ENCODE data around the gene MYO1D.
"Not testable (repeated sequence)": the region's sequence is repeated elsewhere in the genome, so short reads cannot be mapped to it uniquely, and the experiment has no call there.

Gene MYO1D

DNA sequence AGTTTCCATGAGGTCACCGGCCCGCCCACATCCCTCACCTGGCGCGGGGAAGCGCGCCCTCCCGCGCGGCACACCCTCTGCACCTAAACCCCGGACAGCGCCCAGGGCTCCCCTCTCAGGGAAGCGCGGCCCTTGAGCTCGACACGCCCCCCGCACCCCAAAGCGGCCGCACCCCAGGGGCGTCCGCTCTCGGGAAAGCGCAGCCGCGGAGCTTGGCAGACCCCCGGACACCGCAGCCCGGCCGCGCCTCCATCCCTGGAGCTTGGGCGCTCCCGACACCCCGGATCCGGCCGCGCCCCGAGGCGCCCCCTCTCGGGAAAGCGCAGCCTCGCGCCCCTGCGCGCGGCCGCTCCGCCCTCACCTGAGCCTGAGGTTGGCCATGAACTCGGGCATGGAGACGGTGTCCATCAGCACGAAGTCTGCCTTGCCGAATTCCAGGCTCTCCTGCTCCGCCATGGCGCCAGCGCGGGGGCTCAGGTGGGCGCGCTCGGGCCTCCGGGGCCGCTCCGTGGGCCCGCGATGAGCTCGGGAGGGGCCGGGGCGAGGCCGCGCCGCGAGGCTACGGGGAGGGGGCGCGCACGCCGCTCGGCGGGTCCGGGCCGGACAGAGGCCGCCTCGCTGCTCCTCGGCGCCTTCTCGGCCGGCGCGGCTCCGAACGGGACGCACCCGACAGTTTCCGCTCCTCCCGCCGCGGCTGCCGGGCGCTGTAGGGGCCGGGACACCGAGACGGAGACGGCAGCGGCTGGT, at the start of gene MYO1D:
TSS of gene MYO1D (minus strand) at position 708 of the 747 bp plus-strand sequence. CDS start at position 456, 252 bp downstream.
- DNase-seq (ENCODE audit: low spot score) = peak; percentile 36

DNA sequence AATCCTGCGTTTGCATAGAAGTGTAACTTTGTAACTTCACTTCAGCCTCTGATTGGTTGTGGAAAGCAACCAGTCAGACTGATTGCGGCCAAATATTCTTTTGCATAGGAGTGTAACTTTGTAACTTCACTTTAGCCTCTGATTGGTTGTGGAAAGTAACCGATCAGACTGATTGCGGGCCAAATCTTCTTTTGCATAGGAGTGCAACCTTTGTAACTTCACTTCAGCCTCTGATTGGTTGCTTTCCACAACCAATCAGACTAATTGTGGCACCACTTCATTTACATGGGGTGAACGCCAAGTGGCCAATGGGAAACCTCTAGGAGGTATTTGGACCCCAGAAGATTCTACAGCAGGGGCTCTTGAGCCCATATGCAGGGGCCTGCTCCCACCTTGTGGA, 49.3 kb upstream of the MYO1D start:
- no peak for DNase-seq (ENCODE audit: low spot score)

GRCh38 chr17:32923905-32924304, 47.0 kb upstream of the MYO1D start:
- DNase-seq (ENCODE audit: low spot score) = not testable (repeated sequence)

DNA sequence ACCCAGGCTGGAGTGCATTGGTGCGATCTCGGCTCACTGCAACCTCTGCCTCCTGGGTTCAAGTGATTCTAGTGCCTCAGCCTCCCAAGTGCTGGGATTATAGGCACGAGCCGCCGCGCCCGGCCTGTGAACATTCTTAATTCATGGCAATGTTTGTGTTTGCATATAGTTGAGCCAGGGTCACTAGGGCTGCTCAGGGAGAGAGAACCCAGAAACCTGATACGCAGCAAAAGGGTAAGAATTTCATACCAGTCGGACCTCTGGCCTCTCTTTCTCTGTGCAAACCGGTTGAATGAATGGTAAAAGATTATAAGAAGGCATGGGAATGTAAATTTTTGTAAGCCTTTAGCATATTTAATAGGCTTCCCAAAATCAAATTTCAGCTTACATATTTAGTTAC, 44.1 kb upstream of the MYO1D start:
- DNase-seq (ENCODE audit: low spot score) = no peak

DNA sequence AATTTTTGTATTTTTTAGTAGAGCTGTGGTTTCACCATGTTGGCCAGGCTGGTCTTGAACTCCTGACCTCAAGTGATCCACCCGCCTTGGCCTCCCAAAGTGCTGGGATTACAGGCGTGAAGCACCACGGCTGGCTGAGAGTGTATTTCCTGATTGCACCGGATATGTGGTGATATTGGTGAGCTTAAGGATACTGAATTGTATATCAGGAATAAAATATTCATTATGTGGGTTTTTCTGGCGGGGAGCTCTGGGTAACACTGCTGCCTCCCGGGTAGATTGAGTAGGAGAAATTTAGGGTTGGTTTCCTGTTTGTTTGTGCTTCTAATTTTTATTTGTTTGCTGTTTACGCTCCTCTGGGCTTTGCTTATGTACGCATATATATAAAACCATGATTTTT, 43.4 kb upstream of the MYO1D start:
- DNase-seq (ENCODE audit: low spot score) = no peak

DNA sequence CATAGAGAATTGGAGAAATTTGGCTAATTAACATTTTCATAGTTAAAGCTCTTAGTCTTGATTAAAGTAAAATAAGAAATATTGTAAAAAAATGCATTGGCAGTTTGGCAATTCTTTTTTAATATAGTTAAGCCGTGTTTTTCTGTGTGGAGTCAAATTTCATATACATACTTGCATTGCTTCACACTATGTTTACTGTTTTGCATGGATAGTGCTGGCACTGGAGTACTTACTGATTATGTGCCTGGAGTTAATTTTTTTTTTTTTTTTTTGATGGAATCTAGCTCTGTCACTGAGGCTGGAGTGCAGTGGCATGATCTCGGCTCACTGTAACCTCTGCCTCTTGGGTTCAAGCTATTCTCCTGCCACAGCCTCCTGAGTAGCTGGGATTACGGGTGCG, 43.0 kb upstream of the MYO1D start:
- DNase-seq (ENCODE audit: low spot score) = not testable (repeated sequence)

DNA sequence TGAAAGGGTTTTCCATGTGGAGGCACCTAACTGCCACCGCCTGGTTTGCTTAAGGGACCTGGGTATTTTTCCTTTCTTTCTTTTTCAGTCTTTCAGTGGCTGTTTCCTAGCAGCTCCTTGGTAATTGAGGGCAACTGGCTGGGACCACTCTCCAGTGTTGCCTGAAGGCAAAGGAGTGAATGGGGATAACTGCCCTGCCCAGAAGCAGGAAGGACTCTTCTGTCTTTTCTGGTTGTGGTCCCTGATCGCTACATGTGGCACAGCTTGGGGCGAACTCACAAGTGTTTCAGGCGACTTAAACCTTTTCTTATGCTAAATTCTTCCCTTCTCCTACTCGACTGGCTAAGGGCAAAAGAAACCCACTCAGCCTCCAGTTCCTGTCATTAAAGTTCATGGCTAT, 40.9 kb upstream of the MYO1D start:
- no peak for DNase-seq (ENCODE audit: low spot score)

GRCh38 chr17:32917081-32917480, 40.2 kb upstream of the MYO1D start:
- DNase-seq (ENCODE audit: low spot score) = no peak

DNA sequence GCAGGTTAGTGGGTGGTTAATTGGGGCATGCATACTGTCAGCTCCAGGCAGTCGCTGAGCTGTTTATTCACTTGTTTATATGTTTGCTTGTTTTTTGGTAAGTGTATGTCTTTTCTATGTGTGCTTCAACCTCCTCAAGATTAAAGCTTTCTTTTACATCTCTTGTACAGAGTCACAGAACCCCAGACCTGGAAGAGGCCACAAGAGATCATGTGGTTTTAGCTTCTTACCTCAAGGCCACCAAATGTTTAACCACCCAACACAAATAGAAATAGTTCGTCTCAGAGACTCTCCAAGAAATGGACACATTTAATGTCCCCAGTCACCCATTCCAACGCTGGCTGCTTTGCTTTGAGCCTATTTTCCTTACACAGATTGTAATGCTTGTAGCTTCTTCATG, 39.2 kb upstream of the MYO1D start:
- DNase-seq (ENCODE audit: low spot score) = no peak

GRCh38 chr17:32915245-32915644, 38.3 kb upstream of the MYO1D start:
- DNase-seq (ENCODE audit: low spot score) = no peak

DNA sequence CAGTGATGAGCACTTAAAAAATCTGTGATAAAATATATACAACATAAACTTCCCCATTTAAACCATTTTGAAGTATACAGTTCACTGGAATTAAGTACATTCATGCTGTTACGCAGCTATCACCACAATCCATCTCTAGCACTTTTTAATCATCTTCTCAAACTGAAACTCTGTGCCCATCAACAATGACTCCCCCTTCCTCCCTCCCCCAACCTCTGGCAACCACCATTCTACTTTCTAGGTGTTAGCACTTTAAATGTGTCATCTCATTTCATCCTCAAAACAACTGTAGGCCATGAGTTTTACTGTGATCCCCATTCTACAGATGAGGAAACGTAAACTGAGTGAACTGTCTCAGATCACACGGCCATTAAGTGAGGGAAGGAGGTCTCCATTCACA, 37.3 kb upstream of the MYO1D start:
- DNase-seq (ENCODE audit: low spot score) = no peak

DNA sequence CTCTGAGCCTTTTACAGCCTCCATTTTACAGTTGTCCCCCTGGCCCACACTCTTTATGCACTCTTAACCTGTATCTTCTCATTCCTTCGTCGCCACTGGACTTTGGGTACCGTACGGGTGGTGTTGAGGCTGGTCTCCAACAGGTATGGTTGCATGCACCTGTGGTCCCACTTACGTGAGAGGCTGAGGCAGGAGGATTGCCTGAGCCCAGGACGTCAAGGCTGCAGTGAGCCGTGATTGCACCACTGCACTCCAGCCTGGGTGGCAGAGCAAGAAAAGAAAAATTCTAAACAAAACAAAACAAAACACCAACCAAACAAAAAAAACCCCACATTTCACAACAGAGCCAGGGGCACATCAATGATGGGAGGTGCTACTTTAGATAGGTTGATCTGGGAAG, 36.7 kb upstream of the MYO1D start:
- DNase-seq (ENCODE audit: low spot score) = no peak

DNA sequence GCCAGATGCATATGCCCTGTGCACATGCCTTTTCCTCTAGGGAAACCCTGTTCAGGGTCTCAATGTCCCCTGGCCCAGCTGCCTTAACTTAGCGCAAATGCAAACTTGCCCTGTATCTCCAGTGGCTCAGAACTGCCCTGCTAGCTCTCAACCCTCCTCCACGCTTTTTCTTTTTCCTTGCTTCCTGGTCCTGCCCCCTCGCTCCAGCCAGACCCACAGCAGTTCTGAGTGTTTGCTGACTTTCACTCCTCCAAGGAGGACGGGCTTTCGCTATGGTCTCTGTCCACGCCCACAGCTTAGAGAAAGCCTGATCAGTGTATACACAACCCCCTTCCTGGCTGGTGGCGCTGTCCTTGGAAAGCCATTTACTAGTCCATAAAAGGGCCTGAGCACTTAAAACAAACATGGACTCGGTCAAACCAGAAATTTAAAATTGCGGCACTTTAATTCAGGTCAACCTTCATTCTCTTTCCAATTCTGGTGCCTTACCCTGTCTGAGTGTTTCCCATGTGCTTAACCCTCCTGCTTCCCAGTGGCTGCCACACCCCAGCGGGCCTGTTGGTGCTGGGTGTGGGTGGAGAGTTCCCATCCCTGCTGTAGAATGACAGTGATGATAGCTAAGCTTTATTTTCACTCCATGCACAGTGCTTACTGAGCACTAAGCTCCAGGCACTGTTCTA, 35.4 kb upstream of the MYO1D start:
- peak; percentile 51 for DNase-seq (ENCODE audit: low spot score)

- DNase-seq (ENCODE audit: low spot score) = no peak
Observed at GRCh38 chr17:32910769-32911168, 33.8 kb upstream of the MYO1D start.

DNA sequence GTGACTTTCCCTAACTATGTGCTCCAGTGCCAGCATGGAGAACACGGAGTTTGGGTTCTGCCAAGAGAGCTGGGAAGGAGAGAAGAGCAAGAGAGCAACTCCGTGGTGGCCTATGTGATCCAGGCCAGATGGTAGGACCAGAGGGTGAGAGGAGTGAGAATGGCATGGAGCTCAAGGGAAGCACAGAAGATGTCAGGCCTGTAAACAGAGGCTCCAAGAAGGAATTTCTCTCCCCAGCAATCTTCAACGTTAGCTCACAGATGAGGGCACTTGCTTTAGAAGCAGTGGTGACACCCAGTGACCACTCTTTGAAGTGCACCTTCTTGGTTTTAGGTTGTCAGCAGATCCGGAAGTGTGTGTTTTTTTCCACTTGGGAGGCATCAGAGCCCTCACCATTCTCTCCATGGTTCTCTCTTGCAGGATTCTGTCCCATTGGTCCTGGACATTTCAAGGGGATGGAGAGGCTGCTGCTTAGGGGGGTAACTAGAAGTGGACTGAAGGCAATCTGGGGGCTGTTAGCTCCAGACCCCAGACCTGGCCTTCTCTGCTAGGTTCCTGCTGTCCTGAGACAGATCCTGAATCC, 33.0 kb upstream of the MYO1D start:
- DNase-seq (ENCODE audit: low spot score) = peak; percentile 47

GRCh38 chr17:32907583-32907982, 30.7 kb upstream of the MYO1D start:
- DNase-seq (ENCODE audit: low spot score) = no peak

GRCh38 chr17:32904891-32905290, 28.0 kb upstream of the MYO1D start:
- DNase-seq (ENCODE audit: low spot score) = no peak

GRCh38 chr17:32903774-32904673, 27.1 kb upstream of the MYO1D start:
- DNase-seq (ENCODE audit: low spot score) = no peak

GRCh38 chr17:32901743-32902142, 24.8 kb upstream of the MYO1D start:
- no peak for DNase-seq (ENCODE audit: low spot score)

DNA sequence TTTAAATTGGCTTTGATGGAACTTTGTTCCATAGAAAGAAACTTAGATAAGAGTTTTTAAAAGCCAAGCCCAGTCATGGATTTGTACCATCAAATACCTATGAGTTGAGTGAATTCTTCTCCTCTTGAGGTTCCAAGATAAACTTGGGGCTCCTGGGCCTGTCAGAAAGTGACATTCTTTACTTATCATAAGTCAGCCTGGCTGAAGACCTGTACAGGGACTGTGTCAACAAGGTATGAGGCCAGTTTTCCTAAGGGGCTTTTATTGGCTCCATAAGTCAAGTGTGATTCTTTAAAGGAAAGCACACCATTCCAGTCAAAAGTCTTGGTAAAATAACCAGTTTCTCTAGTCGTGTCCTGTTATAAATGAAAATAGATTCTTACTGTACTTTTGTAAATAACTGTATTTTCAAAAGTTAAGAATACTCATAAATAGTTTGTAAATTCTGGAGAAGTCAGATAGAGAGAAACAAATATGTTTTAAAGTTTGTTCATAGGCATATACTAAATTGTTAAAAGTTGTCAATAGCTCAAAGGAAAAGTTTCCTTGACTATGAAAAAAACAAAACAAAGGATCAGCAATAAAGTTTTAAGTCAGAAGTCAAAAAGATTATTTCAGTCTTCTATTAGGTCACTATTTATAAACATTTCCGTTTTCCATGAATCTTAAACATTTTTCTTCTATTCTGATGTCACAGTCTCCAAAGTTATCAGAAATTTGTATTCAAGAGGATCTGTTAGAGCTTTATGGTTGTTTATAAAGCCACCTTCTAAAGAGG, 22.5 kb upstream of the MYO1D start:
- no peak for DNase-seq (ENCODE audit: low spot score)

GRCh38 chr17:32896647-32897258, 19.8 kb upstream of the MYO1D start:
- DNase-seq (ENCODE audit: low spot score) = no peak
